DOHH2 (cell line): ENCODE results near the gene PCYT1A.

Experiments
- H3F3A ChIP-seq: fragments of 200-600 bp; sonication (generic), shearing (Covaris generic); 2 replicates; pipeline ENCODE4 v1.6.0; 2016; ENCODE audit warnings: antibody characterized with exemption, mild to moderate bottlenecking; ENCODE audit not compliant: control insufficient read depth, insufficient read depth
- H3K27ac ChIP-seq: fragments of 200-600 bp; sonication (generic); 2 replicates; pipeline ENCODE4 v1.5.1; 2014; ENCODE audit warnings: low read depth, mild to moderate bottlenecking, low read length, moderate library complexity
- H3K27me3 ChIP-seq: fragments of 200-600 bp; sonication (generic); 2 replicates; pipeline ENCODE4 v1.6.1; 2014; ENCODE audit warnings: mild to moderate bottlenecking, low read length, mixed read lengths; ENCODE audit not compliant: control insufficient read depth
- H3K36me3 ChIP-seq: fragments of 200-600 bp; sonication (generic); 2 replicates; pipeline ENCODE4 v1.6.1; 2014; ENCODE audit warnings: mild to moderate bottlenecking, low read length, moderate library complexity, mixed read lengths; ENCODE audit not compliant: control insufficient read depth
- H3K4me1 ChIP-seq: fragments of 200-600 bp; sonication (generic); 2 replicates; pipeline ENCODE4 v1.6.1; 2014; ENCODE audit warnings: mild to moderate bottlenecking, low read length, mixed read lengths; ENCODE audit not compliant: control insufficient read depth
- H3K4me2 ChIP-seq: fragments of 200-600 bp; sonication (generic); 2 replicates; pipeline ENCODE4 v1.6.0; 2014; ENCODE audit warnings: mild to moderate bottlenecking, low read length, moderate library complexity
- H3K4me3 ChIP-seq: fragments of 200-600 bp; sonication (generic); 2 replicates; pipeline ENCODE4 v1.5.1; 2014; ENCODE audit warnings: mild to moderate bottlenecking, low read length, mixed read lengths
- H3K79me2 ChIP-seq: fragments of 200-600 bp; sonication (generic); 2 replicates; pipeline ENCODE4 v1.6.1; 2014; ENCODE audit warnings: mild to moderate bottlenecking, low read length, mixed read lengths; ENCODE audit not compliant: control insufficient read depth
- H3K9me2 ChIP-seq: fragments of 200-600 bp; sonication (generic); replicated peaks from 2 replicates; pipeline ENCODE4 v1.6.1; 2014; ENCODE audit warnings: mild to moderate bottlenecking, low read length, mixed read lengths; ENCODE audit not compliant: control insufficient read depth
- H3K9me3 ChIP-seq: fragments of 200-600 bp; sonication (generic); 2 replicates; pipeline ENCODE4 v1.6.1; 2014; ENCODE audit warnings: antibody characterized with exemption, low read length, mixed read lengths; ENCODE audit not compliant: control insufficient read depth, insufficient read depth
- H4K20me1 ChIP-seq: fragments of 200-600 bp; sonication (generic); 2 replicates; pipeline ENCODE4 v1.6.0; 2014; ENCODE audit warnings: low read depth, mild to moderate bottlenecking, antibody characterized with exemption, low read length, moderate library complexity; ENCODE audit not compliant: control insufficient read depth, insufficient read depth
- EZH2phosphoT487 ChIP-seq: fragments of 200-600 bp; sonication (generic); IDR thresholded peaks from 2 replicates; pipeline ENCODE4 v1.6.1; 2017; ENCODE audit warnings: borderline replicate concordance, mild to moderate bottlenecking, antibody characterized with exemption, low read length, moderate library complexity, mixed read lengths
- TF ChIP-seq, protein P1 (sequence below): fragments of 200-600 bp; sonication (generic); IDR thresholded peaks from one replicate; pipeline ENCODE4 v1.5.1; 2014; ENCODE audit warnings: antibody characterized with exemption, mild to moderate bottlenecking, low read depth, low read length; ENCODE audit not compliant: poor library complexity, severe bottlenecking

Gene PCYT1A

GRCh38 chr3:196334982-196335381 is 47.5 kb upstream of the PCYT1A start:
- TF ChIP-seq, protein P1, sequence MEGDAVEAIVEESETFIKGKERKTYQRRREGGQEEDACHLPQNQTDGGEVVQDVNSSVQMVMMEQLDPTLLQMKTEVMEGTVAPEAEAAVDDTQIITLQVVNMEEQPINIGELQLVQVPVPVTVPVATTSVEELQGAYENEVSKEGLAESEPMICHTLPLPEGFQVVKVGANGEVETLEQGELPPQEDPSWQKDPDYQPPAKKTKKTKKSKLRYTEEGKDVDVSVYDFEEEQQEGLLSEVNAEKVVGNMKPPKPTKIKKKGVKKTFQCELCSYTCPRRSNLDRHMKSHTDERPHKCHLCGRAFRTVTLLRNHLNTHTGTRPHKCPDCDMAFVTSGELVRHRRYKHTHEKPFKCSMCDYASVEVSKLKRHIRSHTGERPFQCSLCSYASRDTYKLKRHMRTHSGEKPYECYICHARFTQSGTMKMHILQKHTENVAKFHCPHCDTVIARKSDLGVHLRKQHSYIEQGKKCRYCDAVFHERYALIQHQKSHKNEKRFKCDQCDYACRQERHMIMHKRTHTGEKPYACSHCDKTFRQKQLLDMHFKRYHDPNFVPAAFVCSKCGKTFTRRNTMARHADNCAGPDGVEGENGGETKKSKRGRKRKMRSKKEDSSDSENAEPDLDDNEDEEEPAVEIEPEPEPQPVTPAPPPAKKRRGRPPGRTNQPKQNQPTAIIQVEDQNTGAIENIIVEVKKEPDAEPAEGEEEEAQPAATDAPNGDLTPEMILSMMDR, result no peak
- TF ChIP-seq EZH2phosphoT487, result no peak
- Histone ChIP-seq H3K79me2 (no peaks in the 10 kb centered on the region), H3K27ac (no peak overlapping the region), H3K9me3 (no peaks in the 10 kb centered on the region), H3K9me2 (no peaks in the 10 kb centered on the region), H3K4me3 (no peak overlapping the region), H4K20me1 (no peaks in the 10 kb centered on the region), H3K36me3 (no peaks in the 10 kb centered on the region), H3K4me1 (no peaks in the 10 kb centered on the region), H3F3A (no peaks in the 10 kb centered on the region), H3K27me3 (no peaks in the 10 kb centered on the region), H3K4me2 (no peak overlapping the region)

GRCh38 chr3:196332168-196332567 is 44.6 kb upstream of the PCYT1A start:
- no peaks in the 10 kb centered on the region for H3K9me3 ChIP-seq
- no peak overlapping the region for H3K4me2 ChIP-seq
- 0 out of 2 replicates have a peak, but pooled peaks cover 2% of the 10 kb centered on the region for H3K27me3 ChIP-seq
- no peaks in the 10 kb centered on the region for H3F3A ChIP-seq
- no peaks in the 10 kb centered on the region for H3K79me2 ChIP-seq
- no peaks in the 10 kb centered on the region for H3K9me2 ChIP-seq
- no peaks in the 10 kb centered on the region for H3K36me3 ChIP-seq
- no peaks in the 10 kb centered on the region for H4K20me1 ChIP-seq
- TF ChIP-seq EZH2phosphoT487, result no peak
- TF ChIP-seq, protein P1, result no peak
- no peak overlapping the region for H3K27ac ChIP-seq
- H3K4me1 ChIP-seq, result no peaks in the 10 kb centered on the region
- H3K4me3 ChIP-seq, result no peak overlapping the region

DNA sequence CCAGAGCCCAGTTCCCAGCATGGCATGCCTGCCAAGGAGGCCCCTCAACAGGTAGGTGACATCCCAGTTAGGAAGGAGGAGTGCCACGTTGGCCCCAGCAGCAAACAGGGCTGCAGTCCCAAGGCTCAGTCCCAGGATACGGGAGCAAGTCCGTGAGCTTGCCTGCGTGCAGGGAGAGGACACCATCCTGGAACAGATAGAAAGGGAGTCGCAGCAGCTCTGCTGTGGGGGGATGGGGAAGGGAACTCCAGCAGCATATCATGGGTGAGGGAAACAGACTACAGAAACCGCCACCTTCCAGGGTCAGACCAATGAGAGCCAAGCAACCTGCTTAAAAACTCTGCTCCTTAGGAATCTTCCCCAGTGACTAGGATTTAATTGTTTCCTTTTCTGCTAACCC is 39.9 kb upstream of the PCYT1A start:
- Histone ChIP-seq H3F3A (no peaks in the 10 kb centered on the region), H3K4me3 (no peak overlapping the region), H3K9me3 (no peaks in the 10 kb centered on the region), H4K20me1 (no peaks in the 10 kb centered on the region), H3K4me1 (no peaks in the 10 kb centered on the region), H3K79me2 (no peaks in the 10 kb centered on the region), H3K4me2 (no peak overlapping the region), H3K9me2 (no peaks in the 10 kb centered on the region), H3K27ac (no peak overlapping the region), H3K27me3 (0 out of 2 replicates have a peak, but pooled peaks cover 5% of the 10 kb centered on the region), H3K36me3 (no peaks in the 10 kb centered on the region)
- TF ChIP-seq, protein P1, result no peak
- no peak for TF ChIP-seq EZH2phosphoT487

GRCh38 chr3:196326936-196327335 is 39.4 kb upstream of the PCYT1A start:
- H4K20me1 ChIP-seq, result no peaks in the 10 kb centered on the region
- H3K4me2 ChIP-seq, result no peak overlapping the region
- H3K79me2 ChIP-seq, result no peaks in the 10 kb centered on the region
- H3K27me3 ChIP-seq, result 0 out of 2 replicates have a peak, but pooled peaks cover 5% of the 10 kb centered on the region
- no peaks in the 10 kb centered on the region for H3F3A ChIP-seq
- H3K9me2 ChIP-seq, result no peaks in the 10 kb centered on the region
- no peaks in the 10 kb centered on the region for H3K4me1 ChIP-seq
- TF ChIP-seq, protein P1, result no peak
- TF ChIP-seq EZH2phosphoT487, result no peak
- no peak overlapping the region for H3K4me3 ChIP-seq
- no peaks in the 10 kb centered on the region for H3K36me3 ChIP-seq
- H3K9me3 ChIP-seq, result no peaks in the 10 kb centered on the region
- H3K27ac ChIP-seq, result no peak overlapping the region
